KMS-11 (cell line): ENCODE results near the gene RPLP1.

Source experiments
- H2AFZ ChIP-seq: fragments of 200-600 bp; sonication (generic); 2 replicates; pipeline ENCODE4 v1.6.1; 2016; ENCODE audit warnings: antibody characterized with exemption, mixed run types, low read depth
- H3K27ac ChIP-seq: fragments of 200-600 bp; sonication (generic); 2 replicates; pipeline ENCODE4 v1.6.1; 2016; ENCODE audit warnings: mild to moderate bottlenecking, mixed run types
- H3K27me3 ChIP-seq: fragments of 200-600 bp; sonication (generic); 2 replicates; pipeline ENCODE4 v1.6.1; 2017; ENCODE audit warnings: mild to moderate bottlenecking, low read depth, mixed run types, moderate library complexity; ENCODE audit not compliant: insufficient read depth
- H3K36me3 ChIP-seq: fragments of 200-600 bp; sonication (generic); 2 replicates; pipeline ENCODE4 v1.6.1; 2017; ENCODE audit warnings: mild to moderate bottlenecking, mixed run types; ENCODE audit not compliant: insufficient read depth
- H3K4me1 ChIP-seq: fragments of 200-600 bp; sonication (generic); 2 replicates; pipeline ENCODE4 v1.6.1; 2016; ENCODE audit warnings: mild to moderate bottlenecking, low read depth, mixed run types; ENCODE audit not compliant: poor library complexity, severe bottlenecking
- H3K4me2 ChIP-seq: fragments of 200-600 bp; sonication (generic); 2 replicates; pipeline ENCODE4 v1.7.0; 2016; ENCODE audit warnings: mild to moderate bottlenecking, mixed run types
- H3K4me3 ChIP-seq: fragments of 200-600 bp; sonication (generic); IDR thresholded peaks from 2 replicates; pipeline ENCODE4 v1.6.1; 2017; ENCODE audit warnings: low read depth, low read length, mixed read lengths; ENCODE audit not compliant: insufficient read depth
- H3K79me2 ChIP-seq: fragments of 200-600 bp; sonication (generic); 2 replicates; pipeline ENCODE4 v1.6.1; 2016; ENCODE audit warnings: low read depth, mixed run types; ENCODE audit not compliant: insufficient read depth
- H3K9ac ChIP-seq: fragments of 200-600 bp; sonication (generic); 2 replicates; pipeline ENCODE4 v1.6.1; 2016; ENCODE audit warnings: mild to moderate bottlenecking, mixed run types
- H4K20me1 ChIP-seq: fragments of 200-600 bp; sonication (generic); 2 replicates; pipeline ENCODE4 v1.6.1; 2016; ENCODE audit warnings: mild to moderate bottlenecking, mixed run types; ENCODE audit not compliant: insufficient read depth
- TF ChIP-seq, protein P1 (sequence below): fragments of 200-600 bp; sonication (generic); conservative IDR thresholded peaks from 2 replicates; pipeline ENCODE4 v1.6.1; 2017; ENCODE audit warnings: low read depth, mild to moderate bottlenecking, antibody characterized with exemption, low read length, moderate library complexity, mixed read lengths

The RPLP1 gene

DNA sequence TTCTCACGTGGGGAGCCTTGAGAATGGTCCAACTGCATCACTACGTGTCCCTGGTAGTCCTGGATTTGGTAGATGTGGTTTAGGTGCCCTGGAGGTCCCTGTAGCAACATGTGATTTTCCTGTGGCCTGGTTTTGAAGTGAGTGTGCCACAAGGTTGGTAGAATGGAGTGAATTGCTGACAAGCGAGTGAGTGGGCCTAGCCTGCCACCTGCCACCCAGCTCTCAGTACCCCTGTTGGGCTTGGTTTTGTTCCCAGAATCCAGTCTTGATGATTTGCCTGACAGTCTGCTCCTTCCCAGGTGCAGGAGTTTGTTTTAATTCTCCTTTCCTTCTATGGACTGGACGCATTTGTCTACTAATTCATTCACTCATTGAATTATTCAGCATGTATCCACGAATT is 19.4 kb downstream of the RPLP1 start:
- no peaks in the 10 kb centered on the region for H3K36me3 ChIP-seq
- no peak overlapping the region for H3K9ac ChIP-seq
- H2AFZ ChIP-seq, result no peak overlapping the region
- no peak overlapping the region for H3K27ac ChIP-seq
- H4K20me1 ChIP-seq, result no peaks in the 10 kb centered on the region
- H3K79me2 ChIP-seq, result no peaks in the 10 kb centered on the region
- H3K4me3 ChIP-seq, result no peak overlapping the region
- peaks cover 27% of the 10 kb centered on the region for H3K4me1 ChIP-seq
- H3K27me3 ChIP-seq, result no peaks in the 10 kb centered on the region
- no peak overlapping the region for H3K4me2 ChIP-seq
- TF ChIP-seq, protein P1, sequence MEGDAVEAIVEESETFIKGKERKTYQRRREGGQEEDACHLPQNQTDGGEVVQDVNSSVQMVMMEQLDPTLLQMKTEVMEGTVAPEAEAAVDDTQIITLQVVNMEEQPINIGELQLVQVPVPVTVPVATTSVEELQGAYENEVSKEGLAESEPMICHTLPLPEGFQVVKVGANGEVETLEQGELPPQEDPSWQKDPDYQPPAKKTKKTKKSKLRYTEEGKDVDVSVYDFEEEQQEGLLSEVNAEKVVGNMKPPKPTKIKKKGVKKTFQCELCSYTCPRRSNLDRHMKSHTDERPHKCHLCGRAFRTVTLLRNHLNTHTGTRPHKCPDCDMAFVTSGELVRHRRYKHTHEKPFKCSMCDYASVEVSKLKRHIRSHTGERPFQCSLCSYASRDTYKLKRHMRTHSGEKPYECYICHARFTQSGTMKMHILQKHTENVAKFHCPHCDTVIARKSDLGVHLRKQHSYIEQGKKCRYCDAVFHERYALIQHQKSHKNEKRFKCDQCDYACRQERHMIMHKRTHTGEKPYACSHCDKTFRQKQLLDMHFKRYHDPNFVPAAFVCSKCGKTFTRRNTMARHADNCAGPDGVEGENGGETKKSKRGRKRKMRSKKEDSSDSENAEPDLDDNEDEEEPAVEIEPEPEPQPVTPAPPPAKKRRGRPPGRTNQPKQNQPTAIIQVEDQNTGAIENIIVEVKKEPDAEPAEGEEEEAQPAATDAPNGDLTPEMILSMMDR, result no peak

DNA sequence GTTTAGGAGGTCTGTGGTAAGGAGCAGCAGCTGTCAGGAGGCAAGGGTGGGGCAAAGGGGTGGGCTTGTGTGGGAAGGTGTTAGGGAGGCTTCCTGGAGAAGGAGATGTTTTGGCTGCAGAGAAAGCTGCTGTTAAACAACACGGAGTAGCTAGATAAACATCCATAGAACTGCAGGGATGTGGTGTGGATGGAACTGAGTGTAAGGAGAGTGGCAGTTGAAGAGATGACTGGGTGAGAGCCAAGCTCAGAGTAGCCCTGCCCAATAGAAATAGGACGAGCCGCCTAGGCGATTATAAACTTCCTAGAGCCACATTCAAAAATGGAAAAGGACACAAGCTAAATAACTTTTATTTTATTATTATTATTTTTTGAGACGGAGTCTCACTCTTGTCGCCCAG is 19.9 kb downstream of the RPLP1 start:
- H2AFZ ChIP-seq, result no peak overlapping the region
- TF ChIP-seq, protein P1, result no peak
- no peak overlapping the region for H3K4me2 ChIP-seq
- peaks cover 21% of the 10 kb centered on the region for H3K4me1 ChIP-seq
- H3K27me3 ChIP-seq, result no peaks in the 10 kb centered on the region
- no peaks in the 10 kb centered on the region for H4K20me1 ChIP-seq
- H3K9ac ChIP-seq, result no peak overlapping the region
- H3K79me2 ChIP-seq, result no peaks in the 10 kb centered on the region
- H3K27ac ChIP-seq, result no peak overlapping the region
- no peak overlapping the region for H3K4me3 ChIP-seq
- H3K36me3 ChIP-seq, result no peaks in the 10 kb centered on the region

DNA sequence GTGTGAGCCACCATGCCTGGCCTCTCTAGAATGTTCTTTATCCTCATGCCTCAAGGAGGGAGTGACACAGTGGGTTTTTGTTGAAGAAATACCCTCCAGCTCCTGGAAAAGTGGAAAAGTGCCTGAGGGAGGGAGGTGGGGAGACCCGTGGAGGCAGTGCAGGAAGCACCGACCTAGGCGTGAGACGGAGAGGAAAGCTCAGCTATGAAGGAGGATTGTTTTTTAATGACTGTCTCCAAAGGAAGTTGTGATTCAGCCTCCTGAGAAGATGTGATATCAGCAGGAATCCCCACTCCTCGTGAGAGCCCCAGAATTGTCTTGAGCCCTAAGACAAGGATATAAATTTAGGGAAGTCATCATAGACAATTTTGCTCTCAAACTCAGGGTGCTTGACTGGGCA is 21.7 kb downstream of the RPLP1 start:
- Histone ChIP-seq H3K9ac (no peak overlapping the region), H2AFZ (no peak overlapping the region), H4K20me1 (no peaks in the 10 kb centered on the region), H3K4me3 (no peak overlapping the region), H3K27ac (no peak overlapping the region), H3K4me2 (no peak overlapping the region), H3K79me2 (no peaks in the 10 kb centered on the region), H3K36me3 (no peaks in the 10 kb centered on the region), H3K4me1 (peaks cover 6% of the 10 kb centered on the region), H3K27me3 (no peaks in the 10 kb centered on the region)
- TF ChIP-seq, protein P1, result no peak

GRCh38 chr15:69474846-69475455 is 22.3 kb downstream of the RPLP1 start:
- Histone ChIP-seq H3K36me3 (no peaks in the 10 kb centered on the region), H3K79me2 (no peaks in the 10 kb centered on the region), H3K9ac (no peak overlapping the region), H3K4me1 (no peaks in the 10 kb centered on the region), H2AFZ (no peak overlapping the region), H3K4me2 (no peak overlapping the region), H3K4me3 (no peak overlapping the region), H3K27me3 (no peaks in the 10 kb centered on the region), H3K27ac (no peak overlapping the region), H4K20me1 (no peaks in the 10 kb centered on the region)
- TF ChIP-seq, protein P1, result no peak
